A673 (cell line): Measurements from ENCODE around the gene CYP27C1. TPM values are rescaled to one million over a fixed set of nuclear protein-coding genes. Genes with fewer than 3 reads are reported as not detected.

Experiments
- BruUV-seq: library from RNA; stranded (reverse); fragments of 400-500 nt; replicated peaks from 2 replicates; lab custom pipeline; 2021; lab: Mats Ljungman, UMichigan
- CTCF ChIA-PET: fragments of 300-600 bp; sonication (Branson Sonifier 250); formaldehyde crosslinking; loops from one replicate; lab custom pipeline; 2022; ENCODE audit warnings: antibody characterized with exemption; lab: Charles Lee
- POLR2A ChIA-PET: fragments of 300-600 bp; sonication (Branson Sonifier 250); formaldehyde crosslinking; loops from one replicate; lab custom pipeline; 2022; ENCODE audit warnings: antibody characterized with exemption; ENCODE audit not compliant: low non-redundant PET; lab: Charles Lee
- DNase-seq: peaks from one replicate; pipeline ENCODE4 v3.0.0-alpha.2; 2015; ENCODE audit warnings: low spot score
- H3K27ac ChIP-seq: fragments of 200-600 bp; sonication (generic); 2 replicates; pipeline ENCODE4 v1.5.1; 2016; ENCODE audit warnings: mixed run types, low read depth, mild to moderate bottlenecking, mixed read lengths, antibody characterized with exemption, low read length; ENCODE audit not compliant: poor library complexity, severe bottlenecking
- H3K27me3 ChIP-seq: fragments of 200-600 bp; sonication (generic); replicated peaks from 2 replicates; pipeline ENCODE4 v1.6.1; 2017; ENCODE audit warnings: mixed run types, low read depth, mild to moderate bottlenecking, mixed read lengths, antibody characterized with exemption, low read length; ENCODE audit not compliant: insufficient read depth, poor library complexity
- H3K36me3 ChIP-seq: fragments of 200-600 bp; sonication (generic); 2 replicates; pipeline ENCODE4 v1.6.1; 2016; ENCODE audit warnings: mixed run types, mild to moderate bottlenecking, mixed read lengths, antibody characterized with exemption, low read length; ENCODE audit not compliant: insufficient read depth, poor library complexity, severe bottlenecking
- H3K4me1 ChIP-seq: fragments of 200-600 bp; sonication (generic); 2 replicates; pipeline ENCODE4 v1.6.1; 2017; ENCODE audit warnings: mixed run types, mild to moderate bottlenecking, mixed read lengths, antibody characterized with exemption, low read length; ENCODE audit not compliant: insufficient read depth, poor library complexity, severe bottlenecking
- H3K4me3 ChIP-seq: fragments of 200-600 bp; sonication (generic); 2 replicates; pipeline ENCODE4 v1.5.1; 2016; ENCODE audit warnings: low read depth, mixed run types, mild to moderate bottlenecking, mixed read lengths, low read length; ENCODE audit not compliant: poor library complexity, severe bottlenecking
- H3K9me3 ChIP-seq: fragments of 200-600 bp; sonication (generic); 2 replicates; pipeline ENCODE4 v1.6.1; 2016; ENCODE audit warnings: mixed run types, low read depth, mild to moderate bottlenecking, mixed read lengths, antibody characterized with exemption, low read length; ENCODE audit not compliant: poor library complexity, severe bottlenecking
- CTCF ChIP-seq: fragments of 300-800, 200-600 bp; sonication (generic); conservative IDR thresholded peaks from 2 replicates; pipeline ENCODE4 v1.5.1; 2017; ENCODE audit warnings: low read depth, mild to moderate bottlenecking, antibody characterized with exemption, low read length, moderate library complexity, mixed read lengths
- EZH2 ChIP-seq: fragments of 200-600 bp; sonication (generic); IDR thresholded peaks from 2 replicates; pipeline ENCODE4 v1.6.1; 2017; ENCODE audit warnings: borderline replicate concordance, low read depth, mild to moderate bottlenecking, mixed read lengths, antibody characterized with exemption, low read length; ENCODE audit not compliant: poor library complexity, severe bottlenecking
- intact Hi-C: fragments of 100-400 bp; cut with micrococcal nuclease; formaldehyde crosslinking; loops from one replicate; pipeline ENCODE4 v1.10.0; 2022; ENCODE audit not compliant: unreplicated experiment
- total RNA-seq: library from RNA; stranded (reverse); gene quantifications from 2 replicates; pipeline ENCODE4 v1.2.3, GENCODE V29; 2021

CYP27C1 gene
- total RNA-seq, 1 experiment from 2014 or later: 4.2 TPM

GRCh38 chr2:127146820-127147502, 73.1 kb downstream of the CYP27C1 start:
- no peak overlapping the region for H3K4me3 ChIP-seq
- CTCF ChIA-PET: no interaction called here
- H3K27me3 ChIP-seq: no peaks in the 10 kb centered on the region
- DNase-seq: no peak
- H3K4me1 ChIP-seq: no peaks in the 10 kb centered on the region
- TF ChIP-seq EZH2 (no peak), CTCF (no peak)
- no peaks in the 10 kb centered on the region for H3K36me3 ChIP-seq
- intact Hi-C loops: no loop called here
- H3K27ac ChIP-seq: no peak overlapping the region
- BruUV-seq: no TSS peak
- POLR2A ChIA-PET: no interaction called here
- no peaks in the 10 kb centered on the region for H3K9me3 ChIP-seq

- no peak for TF ChIP-seq EZH2
- no peak overlapping the region for H3K27ac ChIP-seq
- ChIA-PET POLR2A (no interaction called here), CTCF (no interaction called here)
- no peak for DNase-seq
- H3K9me3 ChIP-seq: no peaks in the 10 kb centered on the region
- H3K4me3 ChIP-seq: no peak overlapping the region
- no peaks in the 10 kb centered on the region for H3K36me3 ChIP-seq
- H3K27me3 ChIP-seq: no peaks in the 10 kb centered on the region
- intact Hi-C loops: no loop called here
- H3K4me1 ChIP-seq: no peaks in the 10 kb centered on the region
- BruUV-seq: no TSS peak
These were observed 73.9 kb downstream of the CYP27C1 start for GRCh38 chr2:127146071-127146725.

GRCh38 chr2:127145280-127145895, 74.7 kb downstream of the CYP27C1 start:
- Histone ChIP-seq H3K9me3 (no peaks in the 10 kb centered on the region), H3K27me3 (no peaks in the 10 kb centered on the region), H3K4me3 (no peak overlapping the region), H3K36me3 (no peaks in the 10 kb centered on the region), H3K27ac (no peak overlapping the region), H3K4me1 (no peaks in the 10 kb centered on the region)
- no TSS peak for BruUV-seq
- intact Hi-C loops: no loop called here
- CTCF ChIA-PET: no interaction called here
- POLR2A ChIA-PET: no interaction called here
- DNase-seq: no peak
- TF ChIP-seq CTCF: no peak
- no peak for TF ChIP-seq EZH2
